ENCODE results near the gene THAP11.

DNA sequence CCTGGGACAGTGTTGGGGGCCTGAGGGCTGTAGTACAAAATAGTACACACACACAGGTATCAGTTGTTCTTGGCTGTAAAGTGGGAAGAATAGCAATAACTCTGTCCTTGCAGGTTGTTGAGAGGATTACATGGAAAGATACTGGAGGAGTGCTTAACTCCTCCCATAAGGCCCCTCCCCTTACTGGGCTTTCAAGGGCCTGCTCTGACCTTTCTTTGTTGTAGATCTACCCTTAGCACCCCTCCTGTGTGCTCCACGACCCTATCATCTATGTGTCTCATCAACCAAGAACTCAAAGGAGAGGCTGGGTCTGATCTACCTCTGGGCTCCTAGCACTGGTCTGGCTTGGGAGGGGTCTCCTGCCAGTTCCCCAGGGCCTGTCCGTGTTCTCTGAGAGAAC is 22.5 kb downstream of the THAP11 start:
- TF ChIP-seq, protein P1, sequence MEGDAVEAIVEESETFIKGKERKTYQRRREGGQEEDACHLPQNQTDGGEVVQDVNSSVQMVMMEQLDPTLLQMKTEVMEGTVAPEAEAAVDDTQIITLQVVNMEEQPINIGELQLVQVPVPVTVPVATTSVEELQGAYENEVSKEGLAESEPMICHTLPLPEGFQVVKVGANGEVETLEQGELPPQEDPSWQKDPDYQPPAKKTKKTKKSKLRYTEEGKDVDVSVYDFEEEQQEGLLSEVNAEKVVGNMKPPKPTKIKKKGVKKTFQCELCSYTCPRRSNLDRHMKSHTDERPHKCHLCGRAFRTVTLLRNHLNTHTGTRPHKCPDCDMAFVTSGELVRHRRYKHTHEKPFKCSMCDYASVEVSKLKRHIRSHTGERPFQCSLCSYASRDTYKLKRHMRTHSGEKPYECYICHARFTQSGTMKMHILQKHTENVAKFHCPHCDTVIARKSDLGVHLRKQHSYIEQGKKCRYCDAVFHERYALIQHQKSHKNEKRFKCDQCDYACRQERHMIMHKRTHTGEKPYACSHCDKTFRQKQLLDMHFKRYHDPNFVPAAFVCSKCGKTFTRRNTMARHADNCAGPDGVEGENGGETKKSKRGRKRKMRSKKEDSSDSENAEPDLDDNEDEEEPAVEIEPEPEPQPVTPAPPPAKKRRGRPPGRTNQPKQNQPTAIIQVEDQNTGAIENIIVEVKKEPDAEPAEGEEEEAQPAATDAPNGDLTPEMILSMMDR (IDR thresholded peaks at IDR 0.05): no peak
- no peak for TF ChIP-seq POLR2A (IDR thresholded peaks at IDR 0.05; ENCODE audit: low read depth)
